Liver (tissue), 9 donors: Measurements from ENCODE around the gene ADPRH. TPM values are rescaled to one million over a fixed set of nuclear protein-coding genes. Genes with fewer than 3 reads are reported as not detected.

Experiments used
- DNase-seq: peaks from one replicate; pipeline ENCODE4 v3.0.0-alpha.2; 2017; ENCODE audit warnings: low spot score
- H3K27ac ChIP-seq, 2 donors: one replicate each; pipeline ENCODE4 v1.7.0; 2013; ENCODE audit warnings: inconsistent platforms in 2 of 2, low read length in 2 of 2, control low read depth in 1 of 2, low read depth in 1 of 2, mild to moderate bottlenecking in 1 of 2
- H3K27me3 ChIP-seq, 4 donors: one replicate each; pipeline versions ENCODE4 v1.6.1 to v1.7.0; 2013; ENCODE audit warnings: low read length in 3 of 4, inconsistent platforms in 1 of 4, mild to moderate bottlenecking in 1 of 4, moderate library complexity in 1 of 4; ENCODE audit not compliant: control insufficient read depth in 4 of 4, insufficient read depth in 4 of 4
- H3K36me3 ChIP-seq, 4 donors: one replicate each; pipeline versions ENCODE4 v1.6.1 to v1.7.0; 2013; ENCODE audit warnings: low read length in 3 of 4, mild to moderate bottlenecking in 3 of 4, low read depth in 1 of 4, moderate library complexity in 1 of 4; ENCODE audit not compliant: control insufficient read depth in 4 of 4, insufficient read depth in 3 of 4
- H3K4me1 ChIP-seq, 4 donors: one replicate each; pipeline versions ENCODE4 v1.6.1 to v1.7.0; 2013; ENCODE audit warnings: low read length in 3 of 4, mild to moderate bottlenecking in 3 of 4, moderate library complexity in 1 of 4; ENCODE audit not compliant: control insufficient read depth in 4 of 4, insufficient read depth in 4 of 4
- H3K4me3 ChIP-seq, 3 donors: one replicate each; pipeline versions ENCODE4 v1.6.1 to v1.7.0; 2013; ENCODE audit warnings: low read length in 3 of 3, control low read depth in 1 of 3, low read depth in 1 of 3, mild to moderate bottlenecking in 1 of 3
- H3K9ac ChIP-seq, 2 donors: one replicate each; pipeline ENCODE4 v1.7.0; 2013; ENCODE audit warnings: low read length in 2 of 2, mild to moderate bottlenecking in 2 of 2, moderate library complexity in 2 of 2, control low read depth in 1 of 2, low read depth in 1 of 2
- H3K9me3 ChIP-seq, 4 donors: one replicate each; pipeline versions ENCODE4 v1.6.1 to v1.7.0; 2013; ENCODE audit warnings: low read length in 3 of 4; ENCODE audit not compliant: control insufficient read depth in 4 of 4
- CTCF ChIP-seq: fragments of 150-350 bp; IDR thresholded peaks from 2 replicates; pipeline ENCODE4 v1.5.1; 2017; ENCODE audit warnings: improper control_type of control experiment, low read depth, low read length; ENCODE audit not compliant: missing input control
- EGR1 ChIP-seq, 2 donors: IDR thresholded peaks; 2 replicates each; pipeline ENCODE4 v1.6.1; 2016 to 2018; ENCODE audit warnings: antibody characterized with exemption in 2 of 2, low read depth in 2 of 2
- FOXA2 ChIP-seq: IDR thresholded peaks from 2 replicates; pipeline ENCODE4 v1.6.1; 2016; ENCODE audit warnings: antibody characterized with exemption
- GABPA ChIP-seq, 2 donors: IDR thresholded peaks in 1 of 2; conservative IDR thresholded peaks in 1 of 2; 2 replicates each; pipeline ENCODE4 v1.6.1; 2016; ENCODE audit warnings: antibody characterized with exemption in 2 of 2, mild to moderate bottlenecking in 1 of 2, moderate library complexity in 1 of 2
- HNF4A ChIP-seq, 2 donors: conservative IDR thresholded peaks; 2 replicates each; pipeline ENCODE4 v1.6.1; 2016; ENCODE audit warnings: antibody characterized with exemption in 2 of 2, mild to moderate bottlenecking in 2 of 2
- HNF4G ChIP-seq: IDR thresholded peaks from 2 replicates; pipeline ENCODE4 v1.6.1; 2016; ENCODE audit warnings: antibody characterized with exemption
- JUND ChIP-seq, 2 donors: IDR thresholded peaks; 2 replicates each; pipeline ENCODE4 v1.6.1; 2016; ENCODE audit warnings: antibody characterized with exemption in 2 of 2
- MAX ChIP-seq: IDR thresholded peaks from 2 replicates; pipeline ENCODE4 v1.6.1; 2016; ENCODE audit warnings: antibody characterized with exemption
- NR2F2 ChIP-seq: IDR thresholded peaks from 2 replicates; pipeline ENCODE4 v1.6.1; 2016; ENCODE audit warnings: antibody characterized with exemption
- RAD21 ChIP-seq, 2 donors: IDR thresholded peaks; 2 replicates each; pipeline ENCODE4 v1.6.1; 2016; ENCODE audit warnings: antibody characterized with exemption in 2 of 2, mild to moderate bottlenecking in 2 of 2
- REST ChIP-seq: IDR thresholded peaks from 2 replicates; pipeline ENCODE4 v1.6.1; 2016; ENCODE audit warnings: antibody characterized with exemption, mild to moderate bottlenecking
- SP1 ChIP-seq: IDR thresholded peaks from 2 replicates; pipeline ENCODE4 v1.6.1; 2018; ENCODE audit warnings: antibody characterized with exemption, mild to moderate bottlenecking
- TAF1 ChIP-seq: conservative IDR thresholded peaks from 2 replicates; pipeline ENCODE4 v1.6.1; 2016; ENCODE audit warnings: antibody characterized with exemption, mild to moderate bottlenecking
- YY1 ChIP-seq: IDR thresholded peaks from 2 replicates; pipeline ENCODE4 v1.6.1; 2016; ENCODE audit warnings: antibody characterized with exemption, mild to moderate bottlenecking
- ZBTB33 ChIP-seq: IDR thresholded peaks from 2 replicates; pipeline ENCODE4 v1.6.1; 2016; ENCODE audit warnings: antibody characterized with exemption
- WGBS: extraction: QIAGEN DNeasy Blood & Tissue Kit; methylation state at CpG from one replicate; pipeline ENCODE4 v1.1.7; 2013; 5-methylcytosine and 5-hydroxymethylcytosine counted together
- polyA plus RNA-seq, 2 donors: library from polyadenylated mRNA; stranded (reverse) in 1 of 2; unstranded in 1 of 2; fragments of 200-250 nt in 1 of 2; fragments of >200 nt in 1 of 2; fragmentation: Nextera tagmentation in 1 of 2; extraction: Ambion mirVana in 1 of 2; gene quantifications; one replicate each; pipeline versions ENCODE4 v1.2.1 to v1.2.3, GENCODE V29; 2013 to 2015
- total RNA-seq, 2 donors: library from RNA; depleted of rRNA; stranded (reverse); fragments of >200 nt; gene quantifications; one replicate each; pipeline ENCODE4 v1.2.3, GENCODE V29; 2014
- TF ChIP-seq, protein P1 (sequence below): IDR thresholded peaks from 2 replicates; pipeline ENCODE4 v1.6.1; 2016; ENCODE audit warnings: antibody characterized with exemption
- donor health status: healthy.
- donor health status: healthy.
- donor health status: healthy.
- donor health status: healthy.
- donor health status: healthy.

The ADPRH gene
- total and polyA plus RNA-seq, 4 donors: 0.89 to 3.8 (median 2.4) TPM

DNA sequence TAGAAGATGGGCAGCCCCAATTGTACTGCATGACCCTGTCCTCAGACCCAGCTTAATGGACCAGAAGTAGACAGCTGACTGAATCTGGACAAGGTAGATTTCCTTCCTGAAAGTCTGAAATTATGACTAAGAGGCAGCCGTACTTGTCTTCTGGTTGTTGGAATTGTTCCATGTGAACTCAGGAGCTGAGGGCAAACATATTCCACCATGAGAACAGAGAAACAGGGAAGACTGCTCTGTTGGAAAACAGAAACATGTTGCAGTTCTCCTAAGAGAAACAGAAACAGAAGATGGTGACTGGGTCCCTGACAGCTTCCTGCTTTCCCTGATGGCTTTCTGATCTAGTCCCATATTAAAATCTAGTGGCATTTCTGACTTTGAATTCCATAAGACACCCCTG lies 57.0 kb downstream of the ADPRH start:
- H3K4me3 ChIP-seq: no peak overlapping the region
- no peak for DNase-seq
- no peaks in the 10 kb centered on the region for H3K4me1 ChIP-seq
- TF ChIP-seq HNF4A (conservative IDR thresholded peaks at IDR 0.05) (no peak), GABPA (IDR thresholded peaks at IDR 0.05 in 1 of 2, conservative IDR thresholded peaks at IDR 0.05 in 1 of 2) (no peak), FOXA2 (no peak), EGR1 (IDR thresholded peaks at IDR 0.05; ENCODE audit: low read depth in 2 of 2) (no peak), MAX (no peak), NR2F2 (no peak), JUND (IDR thresholded peaks at IDR 0.05) (no peak), HNF4G (no peak), REST (no peak), ZBTB33 (no peak), CTCF (no peak)
- TF ChIP-seq, protein P1, sequence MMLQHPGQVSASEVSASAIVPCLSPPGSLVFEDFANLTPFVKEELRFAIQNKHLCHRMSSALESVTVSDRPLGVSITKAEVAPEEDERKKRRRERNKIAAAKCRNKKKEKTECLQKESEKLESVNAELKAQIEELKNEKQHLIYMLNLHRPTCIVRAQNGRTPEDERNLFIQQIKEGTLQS: no peak
- H3K9ac ChIP-seq: no peak overlapping the region
- no peaks in the 10 kb centered on the region for H3K36me3 ChIP-seq
- H3K27me3 ChIP-seq: no peaks in the 10 kb centered on the region
- H3K27ac ChIP-seq: no peak overlapping the region
- WGBS: 37% methylated on average over 1 of the region's 1 CpG
- no peaks in the 10 kb centered on the region for H3K9me3 ChIP-seq

- no peaks in the 10 kb centered on the region for H3K9me3 ChIP-seq
- H3K36me3 ChIP-seq: peaks cover 0 to 1% (median 0%) of the 10 kb centered on the region in 4 donors
- H3K4me1 ChIP-seq: no peaks in the 10 kb centered on the region
- TF ChIP-seq MAX (no peak), HNF4G (no peak), RAD21 (IDR thresholded peaks at IDR 0.05) (no peak), HNF4A (conservative IDR thresholded peaks at IDR 0.05) (no peak), EGR1 (IDR thresholded peaks at IDR 0.05; ENCODE audit: low read depth in 2 of 2) (no peak), ZBTB33 (no peak), FOXA2 (no peak), SP1 (no peak), TAF1 (no peak), GABPA (IDR thresholded peaks at IDR 0.05 in 1 of 2, conservative IDR thresholded peaks at IDR 0.05 in 1 of 2) (no peak), YY1 (no peak)
- H3K27ac ChIP-seq: no peak overlapping the region
- H3K27me3 ChIP-seq: no peaks in the 10 kb centered on the region
- 97% methylated on average over 4 of the region's 4 CpGs for WGBS
- no peak overlapping the region for H3K4me3 ChIP-seq
- no peak for DNase-seq
- H3K9ac ChIP-seq: no peak overlapping the region
Observed at GRCh38 chr3:119636891-119637611, 57.8 kb downstream of the ADPRH start.
